HT-29 (cell line): Measurements from ENCODE around the gene MTURN. TPM values are rescaled to one million over a fixed set of nuclear protein-coding genes. Genes with fewer than 3 reads are reported as not detected.
A peak's percentile ranks its signal among the peaks of the same experiment; 100 is the strongest.

Experiments used
- DNase-seq: peaks from one replicate; pipeline ENCODE4 v3.0.0-alpha.2; 2015; ENCODE audit warnings: low spot score
- total RNA-seq: library from RNA; depleted of rRNA; stranded (reverse); fragments of >200 nt; shearing (Covaris generic); gene quantifications from 2 replicates; pipeline ENCODE4 v1.2.3, GENCODE V29; 2014

The MTURN gene
- total RNA-seq, 1 experiment from 2014 or later: 8.5 TPM

GRCh38 chr7:30136117-30136731 lies 1.4 kb downstream of the MTURN start:
- no peak for DNase-seq

GRCh38 chr7:30136743-30137485 lies 2.1 kb downstream of the MTURN start:
- no peak for DNase-seq

- DNase-seq: no peak
Observed at GRCh38 chr7:30139836-30140384, 5.1 kb downstream of the MTURN start.

GRCh38 chr7:30140456-30140855 lies 5.7 kb downstream of the MTURN start:
- no peak for DNase-seq

- DNase-seq: no peak
Observed at GRCh38 chr7:30142710-30143109, 7.9 kb downstream of the MTURN start.

- no peak for DNase-seq
Observed at GRCh38 chr7:30143748-30144251, 9.0 kb downstream of the MTURN start.

GRCh38 chr7:30144657-30145306 lies 10.0 kb downstream of the MTURN start:
- no peak for DNase-seq

GRCh38 chr7:30145426-30145970 lies 10.7 kb downstream of the MTURN start:
- no peak for DNase-seq

- no peak for DNase-seq
Observed at GRCh38 chr7:30146127-30146612, 11.4 kb downstream of the MTURN start.

- no peak for DNase-seq
Observed at GRCh38 chr7:30147223-30147622, 12.4 kb downstream of the MTURN start.

- DNase-seq: no peak
Observed at GRCh38 chr7:30147785-30148184, 13.0 kb downstream of the MTURN start.

GRCh38 chr7:30148426-30148825 lies 13.6 kb downstream of the MTURN start:
- DNase-seq: no peak

- peak; percentile 43 for DNase-seq
Observed at GRCh38 chr7:30148951-30149459, 14.2 kb downstream of the MTURN start.

GRCh38 chr7:30149640-30150272 lies 15.0 kb downstream of the MTURN start:
- no peak for DNase-seq

GRCh38 chr7:30150711-30151110 lies 15.9 kb downstream of the MTURN start:
- no peak for DNase-seq

GRCh38 chr7:30154111-30154587 lies 19.4 kb downstream of the MTURN start:
- DNase-seq: no peak

- DNase-seq: no peak
Observed at GRCh38 chr7:30155481-30155880, 20.7 kb downstream of the MTURN start.

- DNase-seq: no peak
Observed at GRCh38 chr7:30157204-30157603, 22.4 kb downstream of the MTURN start.

GRCh38 chr7:30159163-30159562 lies 24.4 kb downstream of the MTURN start:
- DNase-seq: no peak

- DNase-seq: no peak
Observed at GRCh38 chr7:30159698-30160143, 24.9 kb downstream of the MTURN start.

- DNase-seq: no peak
Observed at GRCh38 chr7:30160329-30160728, 25.5 kb downstream of the MTURN start.
